Panc1 (cell line): ENCODE data around the gene RPGRIP1. TPM values are rescaled to one million over a fixed set of nuclear protein-coding genes. Genes with fewer than 3 reads are reported as not detected.

ENCODE experiments used
- ATAC-seq: fragments of 200-7000 bp; cut with Tn5 transposase; 2 replicates; pipeline ENCODE4 v1.9.1; 2020; ENCODE audit warnings: mild to moderate bottlenecking, moderate library complexity
- BruUV-seq: library from RNA; stranded (reverse); fragments of 400-500 nt; replicated peaks from 2 replicates; lab custom pipeline; 2021; lab: Mats Ljungman, UMichigan
- CTCF ChIA-PET: fragments of 300-600 bp; sonication (Branson Sonifier 250); formaldehyde crosslinking; loops from one replicate; lab custom pipeline; 2022; ENCODE audit warnings: antibody characterized with exemption; lab: Charles Lee
- POLR2A ChIA-PET: fragments of 300-600 bp; sonication (Branson Sonifier 250); formaldehyde crosslinking; loops from one replicate; lab custom pipeline; 2022; ENCODE audit warnings: antibody characterized with exemption; lab: Charles Lee
- DNase-seq: peaks from one replicate; pipeline ENCODE4 v3.0.0-alpha.2; 2010; ENCODE audit warnings: low read depth, low spot score
- H3K27ac ChIP-seq: 2 replicates; pipeline ENCODE4 v1.5.1; 2011; ENCODE audit warnings: mild to moderate bottlenecking, low read length, inconsistent platforms
- H3K27me3 ChIP-seq: fragments of 200-500 bp; sonication (Bioruptor generic); 2 replicates; pipeline ENCODE4 v1.6.0; 2014; ENCODE audit warnings: low read length, inconsistent platforms; ENCODE audit not compliant: control insufficient read depth, insufficient read depth
- H3K36me3 ChIP-seq: fragments of 200-500 bp; sonication (Bioruptor generic); 2 replicates; pipeline ENCODE4 v1.5.1; 2014; ENCODE audit warnings: inconsistent platforms, mild to moderate bottlenecking, low read length, moderate library complexity; ENCODE audit not compliant: control insufficient read depth, insufficient read depth
- H3K4me1 ChIP-seq: 2 replicates; pipeline ENCODE4 v1.5.1; 2011; ENCODE audit warnings: inconsistent platforms, mild to moderate bottlenecking, low read length, moderate library complexity; ENCODE audit not compliant: control insufficient read depth, insufficient read depth
- H3K4me3 ChIP-seq, 2 experiments: 2 replicates each; pipeline ENCODE4 v1.5.1; 2011 to 2012; ENCODE audit warnings: low read depth in 2 of 2, low read length in 2 of 2, mild to moderate bottlenecking in 2 of 2, inconsistent platforms in 1 of 2, moderate library complexity in 1 of 2
- H3K9me3 ChIP-seq: fragments of 200-500 bp; sonication (Bioruptor generic); 2 replicates; pipeline ENCODE4 v1.5.1; 2014; ENCODE audit warnings: low read depth, mild to moderate bottlenecking, inconsistent platforms, low read length, moderate library complexity; ENCODE audit not compliant: control insufficient read depth, insufficient read depth
- CTCF ChIP-seq: fragments of 450-650 bp; IDR thresholded peaks from 2 replicates; pipeline ENCODE4 v1.5.1; 2017; ENCODE audit warnings: mild to moderate bottlenecking
- POLR2AphosphoS5 ChIP-seq: IDR thresholded peaks from 2 replicates; pipeline ENCODE4 v1.6.1; 2012; ENCODE audit warnings: mild to moderate bottlenecking, low read depth, low read length, moderate library complexity
- REST ChIP-seq, 2 experiments: IDR thresholded peaks; 2 replicates each; pipeline ENCODE4 v1.6.1; 2011 to 2012; ENCODE audit warnings: low read depth in 2 of 2, control low read depth in 1 of 2, low read length in 1 of 2, mild to moderate bottlenecking in 1 of 2, moderate library complexity in 1 of 2; ENCODE audit not compliant: insufficient read depth in 1 of 2
- SIN3A ChIP-seq: IDR thresholded peaks from 2 replicates; pipeline ENCODE4 v1.6.1; 2012; ENCODE audit warnings: low read depth, mild to moderate bottlenecking, low read length, moderate library complexity, borderline replicate concordance; ENCODE audit not compliant: insufficient read depth
- TCF7L2 ChIP-seq: IDR thresholded peaks from 2 replicates; pipeline ENCODE4 v1.6.1; 2011; ENCODE audit warnings: mild to moderate bottlenecking, low read depth, low read length, inconsistent platforms
- in situ Hi-C: cut with HindIII; loops from 2 replicates; pipeline ENCODE4 v1.10.0; 2016; ENCODE audit warnings: low sequenced_read_pairs, low pct_unique_long_range_greater_than_20kb
- intact Hi-C: fragments of 100-400 bp; cut with micrococcal nuclease; formaldehyde crosslinking; loops from one replicate; pipeline ENCODE4 v1.10.0; 2022; ENCODE audit not compliant: unreplicated experiment
- total RNA-seq: library from RNA; stranded (reverse); gene quantifications from one replicate; pipeline ENCODE4 v1.2.1, GENCODE V29; 2021; ENCODE audit not compliant: unreplicated experiment

Gene RPGRIP1
- total RNA-seq, 1 experiment from 2014 or later = 0.28 TPM

- ChIA-PET POLR2A (interaction anchor here (1.2 kb wide), 1 partner anchor 8 kb away, joined by 4 read pairs; no protein-coding TSS in a partner anchor), CTCF (no interaction called here)
- Histone ChIP-seq H3K4me1 (peaks cover 37% of the 10 kb centered on the region), H3K27ac (peak overlapping the region; percentile 48), H3K9me3 (no peaks in the 10 kb centered on the region), H3K4me3 (peak overlapping the region in 1 of 2 experiments; percentile 0; a peak in 2 of 4 replicates), H3K36me3 (peaks cover 59% of the 10 kb centered on the region), H3K27me3 (no peaks in the 10 kb centered on the region)
- BruUV-seq = no TSS peak
- in situ Hi-C loops = no loop called here
- no peak for ATAC-seq
- intact Hi-C loops = no loop called here
- TF ChIP-seq POLR2AphosphoS5 (no peak), TCF7L2 (no peak), CTCF (no peak), SIN3A (no peak), REST (IDR thresholded peaks at IDR 0.05; ENCODE audit: insufficient read depth in 1 of 2, low read depth in 2 of 2, low read length in 1 of 2) (no peak)
- no peak for DNase-seq
Measured at GRCh38 chr14:21264025-21264801, 15.7 kb upstream of the RPGRIP1 start.

- Histone ChIP-seq H3K4me3 (peak overlapping the region; percentile 70 to 86), H3K27ac (peak overlapping the region; percentile 94), H3K36me3 (peaks cover 44% of the 10 kb centered on the region), H3K9me3 (no peaks in the 10 kb centered on the region), H3K27me3 (no peaks in the 10 kb centered on the region), H3K4me1 (peaks cover 33% of the 10 kb centered on the region)
- BruUV-seq = TSS peak; percentile 66
- ATAC-seq = no peak
- in situ Hi-C loops (no loop called here), intact Hi-C loops (no loop called here)
- ChIA-PET POLR2A (interaction anchor here (0.7 to 0.9 kb wide), 2 partner anchors 16 to 209 kb away, joined by 3 read pairs; no protein-coding TSS in a partner anchor), CTCF (no interaction called here)
- no peak for TF ChIP-seq CTCF
- no peak for TF ChIP-seq POLR2AphosphoS5
- no peak for TF ChIP-seq SIN3A
- TF ChIP-seq REST (IDR thresholded peaks at IDR 0.05; ENCODE audit: insufficient read depth in 1 of 2, low read depth in 2 of 2, low read length in 1 of 2) = no peak
- TF ChIP-seq TCF7L2 = no peak
- no peak for DNase-seq
Measured at GRCh38 chr14:21267431-21267845, 12.4 kb upstream of the RPGRIP1 start.
